Astrocyte (in vitro differentiated cells and primary cell): ENCODE data around the gene VPS37D.

Source experiments
- CTCF ChIP-seq: IDR thresholded peaks from 2 replicates; pipeline ENCODE4 v1.5.1; 2011; ENCODE audit warnings: low read depth, mild to moderate bottlenecking, inconsistent platforms, low read length, moderate library complexity; ENCODE audit not compliant: insufficient read depth
- EZH2 ChIP-seq: IDR thresholded peaks from 2 replicates; pipeline ENCODE4 v1.6.1; 2012; ENCODE audit warnings: mild to moderate bottlenecking, low read length, inconsistent platforms; ENCODE audit not compliant: insufficient read depth

GRCh38 chr7:73700069-73700423 lies 32.4 kb downstream of the VPS37D start:
- TF ChIP-seq CTCF: no peak
- TF ChIP-seq EZH2: no peak
